HG02943 (cell line): ENCODE data around the gene NIN.
"Not testable (repeated sequence)": the region's sequence is repeated elsewhere in the genome, so short reads cannot be mapped to it uniquely, and the experiment has no call there.

Experiments
- ATAC-seq: cut with Tn5 transposase; IDR thresholded peaks from one replicate; pipeline ENCODE4 v1.9.1; 2021; ENCODE audit warnings: mild to moderate bottlenecking, low read depth, moderate library complexity; ENCODE audit not compliant: unreplicated experiment

The NIN gene

DNA sequence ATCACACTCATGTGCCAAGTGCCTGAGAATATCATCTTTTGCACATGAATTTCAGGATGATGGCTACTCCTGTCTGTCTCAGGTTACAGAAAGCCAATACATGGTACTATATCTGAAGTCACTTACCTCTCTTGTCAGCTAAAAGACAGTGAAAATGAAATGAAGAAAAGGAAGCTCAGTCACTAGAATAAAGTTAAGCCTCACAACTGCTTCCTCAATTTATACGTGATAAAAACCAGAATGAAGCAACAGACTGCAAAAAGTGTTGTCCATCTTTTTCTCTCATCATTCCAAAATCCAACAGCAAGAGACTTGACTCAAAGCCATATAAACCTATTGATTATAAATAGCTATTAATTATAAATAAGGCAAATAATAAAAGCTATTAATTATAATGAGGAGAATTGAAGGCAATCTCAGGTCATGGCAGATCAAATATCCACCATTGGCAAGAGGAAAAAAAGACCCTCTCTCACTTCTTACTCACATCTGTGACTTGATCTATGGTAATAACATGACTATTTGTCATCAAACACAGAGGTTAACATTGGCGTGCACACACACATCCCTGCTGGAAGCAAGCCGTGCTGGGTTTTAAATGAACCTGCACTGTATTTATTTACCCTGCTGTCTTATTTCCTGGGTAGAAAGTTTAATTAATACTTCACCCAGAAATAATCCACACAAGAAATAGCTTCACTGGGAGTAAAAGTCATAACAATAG is 10.0 kb downstream of the NIN start:
- no peak for ATAC-seq

DNA sequence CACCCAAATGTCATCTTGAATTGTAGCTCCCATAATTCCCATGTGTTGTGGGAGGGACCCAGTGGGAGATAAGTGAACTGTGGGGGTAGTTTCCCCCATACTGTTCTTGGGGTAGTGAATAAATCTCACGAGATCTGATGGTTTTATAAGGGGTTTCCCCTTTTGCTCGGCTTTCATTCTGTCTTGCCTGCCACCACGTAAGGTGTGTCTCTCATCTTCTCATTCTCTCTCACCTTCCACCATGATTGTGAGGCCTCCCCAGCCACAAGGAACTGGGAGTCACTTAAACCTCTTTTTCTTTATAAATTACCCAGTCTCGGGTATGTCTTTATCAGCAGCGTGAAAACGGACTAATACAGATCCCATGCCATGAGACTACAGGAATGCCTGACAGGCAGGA is 11.7 kb downstream of the NIN start:
- not testable (repeated sequence) for ATAC-seq

DNA sequence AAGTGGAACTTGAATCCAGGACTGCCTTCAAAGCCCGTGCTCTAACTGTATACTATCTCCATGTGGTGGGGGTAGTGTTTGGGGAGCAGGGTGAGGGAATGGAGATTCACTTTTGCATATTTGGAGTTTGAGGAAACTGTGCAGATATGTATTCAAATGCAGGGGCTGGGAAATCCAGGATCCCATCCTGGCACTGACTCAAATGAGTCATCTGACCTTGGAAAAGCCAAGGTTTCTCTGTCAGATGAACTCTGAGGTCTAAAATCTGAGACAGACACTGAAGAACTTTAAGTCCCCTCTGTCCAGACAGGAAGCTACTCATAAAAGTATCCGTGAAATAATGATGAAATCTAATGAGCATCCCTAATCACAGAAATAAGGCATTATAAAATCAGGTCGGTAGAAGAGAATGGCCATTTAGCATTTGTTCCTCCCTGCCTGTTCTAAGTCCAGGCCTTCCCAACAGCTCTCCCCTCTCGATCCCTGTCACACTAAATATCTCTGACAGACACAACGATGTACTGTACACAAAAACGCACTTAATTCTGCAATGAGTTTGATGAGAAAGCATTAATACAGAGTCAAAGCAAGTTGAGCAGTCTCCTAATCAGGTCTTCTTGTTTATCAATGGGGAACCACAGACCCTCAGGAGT is 14.4 kb downstream of the NIN start:
- ATAC-seq, result no peak

DNA sequence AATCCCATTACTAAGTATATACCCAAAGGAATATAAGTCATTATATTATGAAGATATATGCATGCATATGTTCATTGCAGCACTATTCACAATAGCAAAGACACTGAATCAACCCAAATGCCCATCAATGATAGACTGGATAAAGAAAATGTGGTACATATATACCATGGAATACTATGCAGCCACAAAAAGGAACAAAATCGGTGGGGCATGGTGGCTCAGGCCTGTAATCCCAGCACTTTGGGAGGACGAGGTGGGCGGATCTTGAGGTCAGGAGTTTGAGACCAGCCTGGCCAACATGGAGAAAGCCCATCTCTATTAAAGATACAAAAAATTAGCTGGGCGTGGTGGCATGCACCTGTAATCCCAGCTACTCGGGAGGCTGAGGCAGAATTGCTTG is 15.4 kb downstream of the NIN start:
- ATAC-seq, result not testable (repeated sequence)

DNA sequence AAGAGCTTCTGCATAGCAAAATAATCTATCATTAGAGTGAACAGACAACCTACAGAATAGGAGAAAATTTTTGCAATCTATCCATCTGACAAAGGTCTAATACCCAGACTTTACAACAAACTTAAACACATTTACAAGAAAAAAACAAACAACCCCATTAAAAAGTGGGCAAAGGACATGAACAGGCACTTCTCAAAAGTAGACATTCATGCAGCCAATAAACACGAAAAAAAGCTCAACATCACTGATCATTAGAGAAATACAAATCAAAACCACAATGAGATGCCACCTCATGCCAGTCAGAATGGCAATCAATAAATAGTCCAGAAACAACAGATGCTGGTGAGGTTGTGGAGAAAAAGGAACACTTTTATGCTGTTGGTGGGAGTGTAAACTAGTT is 15.9 kb downstream of the NIN start:
- not testable (repeated sequence) for ATAC-seq

DNA sequence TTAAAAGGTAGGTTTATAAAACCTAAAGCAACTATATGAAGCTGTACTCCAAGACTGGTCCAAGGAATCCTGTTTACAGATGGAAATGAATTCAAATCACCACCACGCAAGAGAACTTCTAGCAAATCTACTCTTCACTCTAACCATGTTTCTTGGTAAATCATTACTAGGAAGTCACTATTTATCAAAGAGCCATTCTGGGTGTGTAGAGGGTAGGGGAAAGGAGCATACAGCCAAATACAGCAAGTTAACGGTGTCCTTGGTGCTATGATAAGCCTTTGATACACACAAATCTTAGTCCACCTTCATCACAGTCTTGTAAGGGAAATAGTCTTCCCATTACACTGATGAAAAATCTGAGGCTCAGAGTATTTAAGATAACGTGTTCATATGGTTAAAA is 16.8 kb downstream of the NIN start:
- no peak for ATAC-seq

DNA sequence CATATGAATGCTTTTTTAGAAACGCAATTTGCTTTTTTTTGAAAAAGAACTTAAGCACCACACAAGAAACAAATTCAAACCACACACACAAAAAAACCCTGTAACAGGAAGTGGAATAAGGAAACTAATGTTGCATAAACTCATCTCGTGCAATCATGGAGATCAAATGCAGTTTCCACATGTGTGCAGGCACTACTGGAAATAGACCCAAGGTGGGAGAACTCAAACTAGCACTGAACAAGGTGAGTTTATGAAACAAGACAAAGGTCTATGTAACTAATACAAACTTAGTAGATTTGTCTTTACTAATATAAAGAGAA is 17.5 kb downstream of the NIN start:
- peak; percentile 60 for ATAC-seq

DNA sequence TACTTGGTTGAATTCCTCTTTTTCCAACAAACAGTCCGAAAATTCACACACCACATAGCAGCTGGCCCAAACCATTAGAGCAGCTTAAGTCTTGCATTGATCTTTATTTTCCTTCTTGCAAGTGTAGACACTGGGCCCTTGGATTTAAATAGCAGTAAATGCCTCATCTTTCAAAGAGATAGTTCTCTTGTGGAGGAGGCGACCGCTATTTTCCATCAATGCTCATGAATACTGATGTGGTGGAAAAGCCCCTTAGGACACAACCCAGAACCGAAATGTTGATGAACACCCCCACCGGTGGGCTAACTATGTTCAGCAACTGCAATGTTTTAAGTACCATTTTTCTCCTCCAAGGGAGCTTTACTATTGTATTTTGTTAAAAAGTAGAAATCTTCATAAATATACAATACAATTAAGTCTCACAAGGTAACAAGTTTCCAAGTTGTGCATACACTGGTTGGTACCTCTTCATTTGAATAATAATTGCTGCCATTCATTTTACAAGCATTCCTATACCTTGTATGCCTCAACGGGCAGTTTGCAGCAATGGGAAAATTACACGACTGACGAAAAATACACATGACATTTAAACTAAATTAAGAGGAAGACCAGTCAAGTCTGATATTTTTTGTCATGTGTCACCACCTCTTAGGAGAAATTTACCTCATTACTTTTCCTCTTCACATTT is 18.0 kb downstream of the NIN start:
- no peak for ATAC-seq

DNA sequence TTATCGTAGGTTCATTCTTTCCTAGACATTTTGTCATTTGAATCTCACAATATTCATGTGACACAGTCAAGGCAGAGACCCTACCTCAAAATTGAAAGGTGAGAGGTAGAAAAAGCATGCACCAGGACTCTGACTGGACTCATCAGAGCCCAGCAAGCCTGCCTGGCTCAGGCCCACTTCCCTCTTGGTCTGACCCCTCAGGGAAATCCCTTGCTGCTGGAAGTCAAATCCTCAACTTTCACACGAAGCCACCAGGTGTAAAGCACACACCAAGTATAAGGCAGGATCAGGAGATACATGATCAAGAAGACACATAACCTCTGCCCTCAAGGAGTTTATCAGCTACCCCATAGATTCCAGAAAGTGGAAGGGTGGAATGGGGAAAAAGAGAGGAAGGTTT is 18.8 kb downstream of the NIN start:
- no peak for ATAC-seq

DNA sequence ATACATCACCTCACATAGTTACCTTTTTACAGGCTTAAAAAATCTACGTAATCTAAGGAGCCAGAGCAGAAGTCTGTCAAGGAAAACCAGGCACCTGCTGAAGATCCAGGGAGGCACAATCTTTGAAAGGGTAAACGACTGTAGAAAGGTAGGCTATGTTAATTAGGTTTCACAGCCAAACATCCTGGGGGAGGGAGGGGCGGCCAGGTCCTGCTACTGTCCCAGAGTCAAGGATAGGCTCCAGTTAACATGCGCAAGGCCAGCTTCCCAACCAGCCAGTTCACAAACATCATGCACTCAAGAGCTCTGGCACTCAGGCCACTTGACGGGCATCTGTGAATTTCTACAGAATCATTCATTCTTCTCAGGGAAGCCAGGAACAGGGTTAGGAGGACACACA is 22.9 kb downstream of the NIN start:
- no peak for ATAC-seq

DNA sequence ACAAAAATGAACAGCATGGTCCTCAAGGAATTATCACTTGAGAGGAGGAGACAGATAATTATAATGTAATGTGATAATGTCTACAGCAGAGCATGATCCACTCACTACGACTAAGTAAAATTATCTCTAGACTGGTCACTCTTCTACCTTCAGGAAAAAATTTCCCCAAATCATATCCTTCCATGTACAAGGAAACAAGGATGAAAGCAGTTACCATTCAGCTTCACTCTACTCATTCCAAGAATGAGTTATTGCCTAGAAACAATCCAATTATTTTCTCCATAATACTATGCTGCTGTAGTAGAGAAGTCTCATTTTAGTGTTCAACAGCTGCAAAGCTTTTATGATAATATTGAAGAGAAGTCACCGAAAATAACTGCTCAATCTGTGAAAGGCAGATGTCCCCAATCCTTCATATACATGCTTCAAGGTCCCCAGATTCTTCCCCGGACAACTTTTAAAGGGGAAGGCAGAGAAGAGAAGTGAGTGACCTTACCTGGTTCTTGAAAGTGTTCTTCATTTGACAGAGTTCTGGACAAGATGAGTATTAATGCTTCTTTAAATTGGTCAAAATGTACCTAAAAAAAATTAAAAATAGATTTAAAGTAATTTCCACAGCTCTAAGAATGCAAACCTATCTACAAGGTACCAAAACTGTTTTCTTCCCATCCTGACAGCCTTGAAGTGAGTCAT is 24.6 kb downstream of the NIN start:
- no peak for ATAC-seq

DNA sequence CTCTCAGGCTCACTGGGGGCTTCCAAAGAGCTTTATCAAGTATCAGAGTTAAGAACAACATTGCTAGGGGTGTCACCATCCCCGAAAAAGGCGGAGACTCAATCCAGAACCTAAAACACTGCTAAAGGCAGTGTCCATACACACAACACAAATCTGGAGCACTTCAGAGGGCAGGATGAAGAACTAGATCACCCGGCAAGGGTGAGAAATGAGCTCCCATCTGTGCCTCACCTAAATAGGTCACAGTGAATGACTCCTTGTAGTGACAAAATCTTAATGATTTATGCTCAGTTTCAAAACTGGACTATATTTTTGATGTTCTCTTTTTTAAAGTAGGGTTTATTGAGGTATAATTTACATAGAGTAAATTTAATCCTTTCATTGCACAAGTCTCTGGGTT is 25.6 kb downstream of the NIN start:
- ATAC-seq, result no peak

DNA sequence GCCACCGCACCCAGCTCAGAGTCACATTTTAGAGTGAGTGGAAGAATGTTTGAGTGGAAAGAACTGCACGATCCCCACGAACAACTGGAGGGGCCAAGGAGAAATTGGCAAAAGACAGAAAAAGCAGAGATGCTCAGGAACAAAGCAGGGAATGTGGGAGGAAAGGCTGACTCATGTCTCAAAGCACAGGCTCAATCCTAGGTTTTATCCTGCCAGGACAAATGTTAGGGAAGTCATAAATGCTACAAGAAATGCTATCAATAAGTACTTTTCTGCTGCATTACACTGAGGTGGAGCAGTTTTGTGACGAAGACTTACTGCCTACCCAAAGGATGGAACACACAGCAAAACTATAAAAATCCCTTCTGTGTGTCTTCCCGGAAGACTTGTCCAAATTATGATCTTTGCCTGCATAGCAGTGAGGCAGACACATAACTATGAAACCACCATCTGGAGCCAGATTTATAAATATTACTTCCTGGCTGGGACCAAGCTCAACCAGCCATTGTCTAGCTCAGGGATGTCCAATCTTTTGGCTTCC is 26.7 kb downstream of the NIN start:
- no peak for ATAC-seq

DNA sequence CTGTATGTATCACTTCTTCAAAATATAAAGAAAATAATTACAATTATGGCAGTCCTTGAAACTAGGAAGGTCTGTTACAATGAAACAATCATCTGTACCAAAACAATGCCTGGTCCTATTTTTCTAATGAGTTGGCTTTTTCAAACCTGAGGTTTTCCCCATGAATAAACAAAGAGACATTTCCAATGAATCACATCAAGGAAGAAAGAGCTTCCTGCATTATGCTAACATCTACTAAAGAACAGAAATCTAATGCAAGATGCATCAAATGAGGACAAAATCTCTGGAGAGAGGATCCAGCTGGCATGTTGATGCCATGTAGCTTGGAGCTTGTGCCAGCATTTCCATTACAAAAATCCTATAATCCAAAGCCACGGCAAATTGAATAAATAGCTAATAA is 29.3 kb downstream of the NIN start:
- ATAC-seq, result no peak

DNA sequence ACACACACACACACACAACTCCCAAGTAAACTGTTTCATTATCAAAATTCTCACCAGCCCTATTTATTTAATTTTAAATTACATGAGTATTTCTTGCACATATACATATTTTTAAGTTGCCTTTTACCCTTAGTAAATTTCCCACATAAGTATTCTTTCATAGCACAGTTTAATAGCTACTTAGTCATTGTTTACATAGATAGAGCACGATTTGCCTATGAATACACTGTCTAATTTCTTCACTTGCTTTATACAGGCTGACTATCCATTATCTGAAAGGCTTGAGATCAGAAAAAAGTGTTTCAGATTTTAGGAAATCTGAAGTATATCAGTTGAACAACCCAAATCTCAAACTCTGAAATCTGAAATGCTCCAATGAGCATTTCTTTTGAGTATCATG is 30.9 kb downstream of the NIN start:
- ATAC-seq, result no peak

DNA sequence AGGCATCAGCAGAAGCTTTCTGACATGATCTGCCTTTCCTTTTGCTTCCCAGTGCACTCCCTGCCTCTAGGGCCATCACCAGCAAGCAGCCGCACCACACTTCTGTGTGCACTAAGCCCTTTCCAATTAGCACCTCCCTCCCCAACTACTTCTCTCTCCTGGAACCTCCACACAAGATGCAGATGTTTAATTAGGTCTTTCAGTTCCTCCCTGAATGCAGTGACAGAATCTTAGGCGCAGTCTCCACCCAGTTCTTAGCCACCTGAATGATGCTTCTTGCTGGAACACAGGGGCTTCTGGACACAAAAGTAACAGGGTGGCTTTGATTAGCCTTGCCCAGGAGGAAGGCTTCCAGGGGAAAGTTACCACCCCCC is 32.9 kb downstream of the NIN start:
- ATAC-seq, result peak; percentile 80

DNA sequence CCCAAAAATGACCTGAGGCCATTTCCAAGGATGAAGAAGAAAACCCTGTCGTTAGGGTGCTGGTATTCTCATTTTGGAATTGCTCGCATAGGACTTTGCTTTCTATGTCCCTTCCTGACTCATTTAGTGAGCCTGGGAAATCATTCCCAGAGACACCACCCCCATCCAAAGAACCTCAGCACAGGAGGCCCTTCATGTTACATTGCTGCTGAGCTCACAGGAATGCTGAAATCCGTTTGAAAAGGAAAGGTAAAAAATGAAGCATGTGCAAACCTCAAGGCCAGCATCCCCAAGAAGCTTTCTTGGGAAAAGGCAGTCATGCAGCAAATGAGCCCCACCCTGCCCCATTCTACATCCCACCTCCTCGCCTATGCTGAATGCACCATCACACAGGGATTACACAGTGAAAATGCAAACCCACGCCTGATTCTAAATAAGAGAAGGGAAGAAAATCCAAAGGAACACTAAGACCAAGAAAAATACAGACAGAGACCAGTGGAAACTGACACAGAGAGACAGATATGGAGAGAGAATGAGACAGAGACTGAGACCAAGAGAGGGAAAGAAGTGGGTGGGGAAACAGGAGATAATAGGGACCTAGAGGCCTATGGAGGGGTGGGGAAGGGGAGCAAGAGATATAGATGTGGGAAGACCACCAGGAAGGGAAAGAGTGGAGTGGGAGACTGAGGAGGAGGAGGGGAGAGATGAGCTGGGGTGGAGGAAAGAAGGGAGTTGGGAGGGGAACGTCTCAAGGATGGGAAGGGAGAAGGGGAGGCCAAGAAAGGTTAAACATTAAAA is 33.5 kb downstream of the NIN start:
- no peak for ATAC-seq

DNA sequence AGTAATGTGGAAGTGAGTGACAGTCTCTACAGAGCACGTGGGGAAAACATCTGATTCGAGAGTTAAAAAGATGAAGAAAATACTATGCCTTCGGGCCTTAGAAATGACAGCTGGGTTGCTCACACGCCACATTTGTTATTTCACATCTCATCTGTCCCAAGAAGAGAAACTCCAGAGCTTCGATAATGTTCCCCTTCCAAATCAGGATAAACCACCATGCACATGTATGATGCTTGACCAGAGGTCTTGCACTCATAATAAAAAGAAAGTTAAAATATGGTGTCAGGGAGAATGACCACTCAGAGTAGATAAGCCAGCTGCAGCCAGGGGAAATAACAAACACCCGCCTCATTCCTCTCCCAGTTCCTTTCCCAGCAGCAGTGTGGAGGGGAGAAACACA is 34.6 kb downstream of the NIN start:
- no peak for ATAC-seq

DNA sequence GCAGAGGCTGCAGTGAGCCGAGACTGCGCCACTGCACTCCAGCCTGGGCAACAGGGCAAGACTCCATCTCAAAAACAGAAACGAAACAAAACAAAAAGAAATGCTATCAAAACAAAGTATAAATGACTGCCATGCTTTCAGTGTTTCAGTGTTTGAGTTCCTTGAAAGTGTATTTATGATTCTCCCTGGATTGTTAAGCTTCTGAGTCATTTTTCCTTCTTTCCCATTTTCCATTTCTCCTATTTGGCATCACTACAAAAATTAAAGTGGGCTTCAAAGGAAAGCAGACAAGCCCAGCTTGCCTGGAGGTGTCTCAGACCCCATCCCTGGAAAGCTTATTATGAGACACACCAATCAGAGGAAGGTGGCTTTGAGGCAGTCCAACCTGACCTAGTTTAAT is 35.1 kb downstream of the NIN start:
- ATAC-seq, result no peak

DNA sequence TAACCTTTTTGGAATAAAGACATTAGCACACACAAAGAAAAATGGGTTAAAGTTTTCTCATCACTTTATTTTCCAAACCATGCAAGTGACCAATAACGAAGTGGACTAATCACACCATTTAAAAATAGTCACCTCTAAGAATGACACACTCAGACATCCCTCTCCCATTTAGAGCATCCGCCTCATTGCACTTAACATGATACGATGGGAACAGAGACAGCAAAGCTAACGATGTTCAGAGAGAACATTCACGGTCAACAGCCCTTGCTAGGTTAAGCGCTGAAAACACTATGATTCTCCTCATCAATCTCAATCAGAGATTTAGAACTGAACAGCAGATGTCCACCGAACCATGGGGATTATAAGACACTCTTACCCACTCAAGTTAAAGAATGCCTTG is 35.8 kb downstream of the NIN start:
- no peak for ATAC-seq
